Pulmonary artery endothelial cell (primary cell): Measurements from ENCODE around the gene PLXNA2. TPM values are rescaled to one million over a fixed set of nuclear protein-coding genes. Genes with fewer than 3 reads are reported as not detected.

Experiments used
- DNase-seq: peaks from one replicate; pipeline ENCODE4 v3.0.0-alpha.2; 2011; ENCODE audit warnings: low read depth, low spot score
- total RNA-seq: library from RNA; depleted of rRNA; stranded (reverse); fragments of >200 nt; gene quantifications from 2 replicates; pipeline ENCODE4 v1.2.3, GENCODE V29; 2014

Gene PLXNA2
- total RNA-seq, 1 donor from 2014 or later = 91.6 TPM

DNA sequence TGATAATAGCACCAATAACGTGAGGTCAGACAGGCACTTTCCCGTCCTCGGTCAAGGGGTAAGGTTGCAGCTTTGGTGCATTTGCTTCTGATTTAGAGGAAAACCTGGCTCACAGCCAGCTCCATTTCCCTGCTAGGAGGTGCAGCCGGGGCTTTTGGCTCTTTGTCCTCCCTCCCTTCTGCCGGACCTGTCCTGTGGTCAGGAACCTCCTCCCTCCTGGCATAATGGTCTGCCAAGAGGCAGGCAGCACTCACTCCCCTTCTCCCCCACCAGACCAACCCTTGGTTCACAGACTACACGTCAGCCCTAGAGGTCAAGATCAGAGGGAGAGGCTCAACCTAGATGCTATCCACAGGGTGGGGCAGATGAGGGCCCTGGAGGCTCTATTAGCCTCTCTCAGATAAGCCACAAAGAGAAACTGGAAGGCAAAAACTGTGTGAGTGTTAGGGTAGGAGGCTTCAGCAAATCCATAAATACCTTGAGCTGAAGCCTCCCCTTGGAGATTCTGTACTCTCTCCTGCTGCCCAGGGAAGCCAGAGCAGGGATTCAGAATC, 64.8 kb downstream of the PLXNA2 start:
- DNase-seq = no peak

DNA sequence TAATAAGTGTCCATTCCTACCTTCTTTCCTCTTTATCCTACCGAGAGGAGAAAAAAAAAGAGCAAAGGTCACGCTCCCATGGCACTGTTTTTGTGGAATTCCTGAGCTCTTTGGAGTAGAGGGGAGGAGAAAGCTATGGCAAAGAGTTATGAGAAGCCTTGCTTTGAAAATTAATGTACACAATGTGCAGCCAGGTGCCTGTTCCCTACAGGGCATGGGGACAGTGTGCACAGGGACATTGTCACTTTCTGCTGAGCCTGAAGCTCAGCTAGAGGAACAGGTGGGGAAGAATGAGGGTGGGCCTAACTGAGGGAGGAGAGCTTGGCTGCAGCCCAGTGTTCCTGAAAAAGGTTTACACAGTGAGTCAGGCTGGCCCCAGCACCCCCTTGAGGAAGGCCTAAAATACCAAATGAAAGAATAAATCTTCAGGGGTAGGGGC, 66.1 kb downstream of the PLXNA2 start:
- no peak for DNase-seq

DNA sequence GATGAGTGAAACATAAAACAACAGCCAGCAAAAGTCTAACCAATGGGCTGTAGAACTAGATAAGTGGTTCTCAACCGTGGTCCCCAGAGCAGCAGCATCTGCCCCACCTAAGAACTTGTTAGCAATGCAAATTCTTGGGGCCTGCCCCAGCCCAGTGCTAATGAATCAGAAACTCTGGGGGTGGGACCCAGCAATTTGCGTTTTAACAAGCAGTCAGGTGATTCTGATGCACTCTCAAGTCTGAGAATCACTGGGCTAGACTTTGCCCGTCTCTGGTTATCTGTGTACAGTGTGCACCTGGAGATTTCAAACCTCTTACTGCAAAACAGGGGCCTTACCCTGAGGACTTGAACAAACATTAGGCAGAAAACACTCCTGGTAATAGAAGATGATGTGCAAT, 66.5 kb downstream of the PLXNA2 start:
- DNase-seq = no peak

DNA sequence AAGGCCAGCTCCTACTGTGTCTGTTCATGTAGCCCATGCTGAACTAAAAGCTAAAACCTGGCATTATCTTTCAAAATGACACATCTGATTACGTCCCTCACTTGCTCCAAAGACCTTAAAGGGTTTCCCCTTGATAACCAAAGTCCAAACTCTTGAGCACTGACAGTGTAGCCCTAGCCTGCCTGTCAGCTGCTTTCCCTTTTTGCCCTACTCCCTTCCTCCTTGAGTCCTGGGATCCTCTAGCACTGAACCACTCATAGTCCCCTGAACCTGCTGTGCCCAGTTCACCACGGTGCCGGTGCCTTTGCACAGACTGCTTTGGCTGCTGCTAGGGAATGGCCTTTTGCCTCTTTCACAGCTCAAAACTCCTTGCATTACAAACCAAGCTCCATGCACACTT, 67.5 kb downstream of the PLXNA2 start:
- no peak for DNase-seq

DNA sequence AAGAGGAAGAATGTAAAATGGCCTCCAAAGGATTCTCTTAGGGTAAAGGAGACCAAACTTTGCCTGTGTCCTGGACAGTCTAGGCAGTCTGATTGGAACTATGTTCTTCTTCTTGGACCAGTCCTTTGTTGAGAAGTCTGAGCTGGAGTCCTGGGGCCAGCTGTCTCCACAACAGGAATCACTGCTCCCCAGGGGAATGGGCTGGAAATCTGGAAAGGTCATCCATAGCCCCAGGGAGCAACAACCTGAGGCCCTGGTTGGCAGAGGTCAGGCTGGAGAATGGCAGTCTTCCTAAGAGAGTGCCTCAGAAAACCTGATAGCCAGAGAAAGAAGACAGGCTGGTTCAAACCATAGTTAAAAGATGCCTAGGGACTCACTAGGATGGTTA, 68.7 kb downstream of the PLXNA2 start:
- no peak for DNase-seq

DNA sequence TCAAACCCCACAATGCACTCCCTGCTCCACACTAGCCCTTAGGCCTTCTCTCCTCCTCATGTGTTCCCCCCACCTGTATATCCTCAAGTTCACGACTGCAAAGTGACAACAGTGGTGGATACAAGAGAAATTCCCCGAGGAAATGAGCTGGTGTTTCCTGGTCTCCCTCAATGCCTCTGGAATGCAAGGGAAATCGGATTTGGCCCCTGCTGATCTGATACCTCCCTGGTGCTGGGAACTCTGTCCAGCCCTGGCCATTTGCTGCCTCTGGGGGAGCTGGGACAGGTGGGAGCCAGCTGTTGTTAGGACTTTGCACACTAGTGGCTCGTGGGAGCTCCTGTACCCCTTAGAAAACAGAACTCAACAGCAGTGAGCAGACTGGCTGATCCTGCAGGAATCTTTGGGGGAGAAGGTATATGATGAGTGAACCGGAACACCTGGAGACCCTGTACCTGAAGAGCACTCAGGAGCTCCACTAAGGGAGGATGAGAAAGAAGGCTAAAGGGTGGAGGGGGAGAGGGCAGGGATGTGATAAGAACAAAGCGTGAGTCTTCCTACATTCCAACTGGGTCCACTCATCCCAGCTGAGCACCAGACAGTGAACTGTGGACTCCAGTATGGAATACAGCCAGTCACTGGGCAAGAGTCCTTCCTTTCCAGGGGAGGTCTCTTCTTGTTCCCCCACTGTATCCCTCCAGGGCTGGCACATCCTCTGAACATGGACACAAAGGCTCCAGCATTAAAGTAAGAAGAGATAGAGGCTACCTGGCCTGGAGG, 69.3 kb downstream of the PLXNA2 start:
- peak; percentile 36 for DNase-seq

DNA sequence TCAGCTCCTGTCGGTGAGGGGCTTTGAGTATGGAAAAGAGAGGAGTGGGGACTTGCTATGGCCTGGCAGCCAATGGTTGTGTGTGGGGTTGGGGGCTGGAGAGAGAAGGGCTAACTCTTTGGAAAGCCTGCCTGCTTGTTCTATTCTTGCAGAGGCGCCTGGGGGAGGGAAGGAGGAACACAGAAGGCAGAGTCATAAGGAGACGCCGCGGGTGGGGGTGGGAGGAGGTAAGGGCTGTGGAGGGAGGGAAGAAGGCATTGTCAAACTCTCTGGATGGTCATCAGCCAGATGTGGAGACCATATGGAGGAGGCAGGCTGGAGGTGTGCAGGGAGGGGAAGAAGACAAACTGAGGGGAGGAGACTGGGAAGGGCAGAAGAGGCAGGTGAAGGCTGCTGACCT, 70.0 kb downstream of the PLXNA2 start:
- no peak for DNase-seq

DNA sequence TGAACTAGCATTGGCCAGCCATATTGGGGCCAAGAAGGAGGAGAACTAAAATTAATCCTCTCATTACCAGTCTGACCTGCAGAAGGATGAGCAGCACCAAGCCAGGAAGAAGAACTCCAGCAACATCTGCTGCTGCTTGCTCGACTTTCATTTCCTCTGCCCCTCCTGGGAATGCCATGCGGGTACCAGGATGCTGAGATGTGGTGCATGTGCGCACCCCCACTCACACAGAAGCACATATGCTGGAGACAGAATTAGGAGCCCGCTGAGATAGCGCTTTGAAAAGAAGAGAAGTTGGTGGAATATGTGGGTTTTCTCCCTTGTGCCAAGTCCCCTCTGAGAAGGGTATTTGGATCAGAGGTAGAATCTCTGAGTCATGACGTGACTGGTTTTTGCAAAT, 70.4 kb downstream of the PLXNA2 start:
- DNase-seq = no peak

DNA sequence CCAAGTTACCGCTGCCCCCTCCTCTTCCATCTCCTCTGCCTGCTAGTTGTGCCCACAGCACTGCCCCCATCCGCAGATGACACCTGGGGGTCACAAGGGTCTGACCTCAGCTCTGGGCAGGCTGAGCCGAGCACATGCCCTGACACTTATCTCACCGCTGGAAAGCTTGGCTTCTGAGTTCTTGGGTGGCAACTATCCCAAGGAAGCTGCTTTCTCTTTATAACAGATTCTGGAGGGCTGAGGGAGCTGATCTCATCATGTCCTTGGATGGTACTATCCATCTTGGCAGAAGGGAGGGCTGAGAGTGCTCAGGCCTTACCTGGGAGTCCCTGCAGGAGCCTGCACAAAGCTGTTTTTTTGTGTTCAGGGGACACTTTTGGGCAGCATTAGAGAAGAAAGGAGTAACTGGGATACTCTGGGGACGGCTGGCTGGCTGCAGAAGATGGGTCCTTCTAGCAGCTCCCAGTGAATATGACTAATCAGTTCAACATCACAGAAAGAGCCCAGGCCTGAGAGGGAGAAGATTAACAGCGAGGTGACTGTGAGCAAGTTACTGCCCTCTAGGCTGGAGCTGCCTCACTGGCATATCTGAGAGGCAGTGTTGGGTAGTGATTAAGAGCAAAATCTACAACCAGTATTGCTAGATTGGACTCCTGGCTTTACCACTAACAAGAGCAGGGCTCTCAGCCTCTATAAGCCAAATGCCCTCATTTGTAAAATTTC, 71.6 kb downstream of the PLXNA2 start:
- DNase-seq = no peak

DNA sequence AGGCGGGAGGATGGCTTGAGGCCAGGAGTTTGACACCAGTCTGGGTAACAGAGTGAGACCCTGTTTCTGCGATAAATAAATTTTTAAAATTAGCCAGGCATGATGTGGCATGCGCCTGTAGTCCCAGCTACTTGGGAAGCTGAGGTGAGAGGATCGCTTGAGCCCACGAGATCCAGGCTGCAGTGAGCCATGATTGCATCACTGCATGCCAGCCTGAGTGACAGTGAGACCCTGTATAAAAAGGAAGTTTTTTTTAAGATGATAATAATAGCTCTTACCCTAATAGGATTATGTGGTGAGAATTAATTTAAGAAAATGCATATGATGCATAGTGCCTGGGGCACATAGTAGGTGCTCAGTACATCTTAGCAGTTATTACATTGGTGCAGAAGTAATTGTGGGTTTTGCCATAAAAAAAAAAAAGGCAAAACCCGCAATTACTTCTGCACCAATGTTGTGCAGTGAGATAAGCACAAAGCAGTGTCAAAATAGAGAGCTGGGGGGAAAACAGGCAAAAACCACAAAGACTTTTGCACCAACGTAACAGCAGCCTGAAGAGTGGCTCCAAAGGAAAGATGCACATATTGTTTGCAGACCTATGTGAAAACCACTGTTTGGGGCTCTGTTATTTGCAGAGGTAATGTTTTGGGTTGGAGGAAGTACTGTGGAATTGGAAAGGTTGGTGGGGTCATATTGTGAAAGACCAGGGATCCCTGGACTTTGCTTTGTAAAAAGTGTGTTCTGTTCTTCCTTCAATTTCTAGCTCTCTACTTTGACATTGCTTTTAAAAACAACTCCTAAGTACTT, 72.4 kb downstream of the PLXNA2 start:
- DNase-seq = no peak

DNA sequence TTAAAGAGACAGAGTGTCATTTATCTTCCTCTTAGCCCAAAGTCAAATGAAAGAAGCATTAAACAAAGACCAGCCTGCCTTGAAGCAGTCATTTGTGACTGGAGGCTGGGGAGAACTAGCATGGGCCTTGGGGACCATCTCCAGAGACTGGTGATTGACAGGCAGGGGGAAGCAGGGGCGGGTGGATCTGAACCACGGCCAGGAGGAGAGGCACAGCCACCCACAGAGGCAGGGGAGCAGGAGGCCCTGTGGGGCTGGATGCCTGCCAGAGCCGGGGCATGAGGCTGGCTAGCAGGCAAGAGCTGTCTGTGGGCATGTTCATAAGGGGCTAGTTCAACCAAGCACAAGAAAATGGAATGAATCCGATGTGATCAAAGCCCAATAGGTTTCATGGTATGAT, 73.9 kb downstream of the PLXNA2 start:
- no peak for DNase-seq

DNA sequence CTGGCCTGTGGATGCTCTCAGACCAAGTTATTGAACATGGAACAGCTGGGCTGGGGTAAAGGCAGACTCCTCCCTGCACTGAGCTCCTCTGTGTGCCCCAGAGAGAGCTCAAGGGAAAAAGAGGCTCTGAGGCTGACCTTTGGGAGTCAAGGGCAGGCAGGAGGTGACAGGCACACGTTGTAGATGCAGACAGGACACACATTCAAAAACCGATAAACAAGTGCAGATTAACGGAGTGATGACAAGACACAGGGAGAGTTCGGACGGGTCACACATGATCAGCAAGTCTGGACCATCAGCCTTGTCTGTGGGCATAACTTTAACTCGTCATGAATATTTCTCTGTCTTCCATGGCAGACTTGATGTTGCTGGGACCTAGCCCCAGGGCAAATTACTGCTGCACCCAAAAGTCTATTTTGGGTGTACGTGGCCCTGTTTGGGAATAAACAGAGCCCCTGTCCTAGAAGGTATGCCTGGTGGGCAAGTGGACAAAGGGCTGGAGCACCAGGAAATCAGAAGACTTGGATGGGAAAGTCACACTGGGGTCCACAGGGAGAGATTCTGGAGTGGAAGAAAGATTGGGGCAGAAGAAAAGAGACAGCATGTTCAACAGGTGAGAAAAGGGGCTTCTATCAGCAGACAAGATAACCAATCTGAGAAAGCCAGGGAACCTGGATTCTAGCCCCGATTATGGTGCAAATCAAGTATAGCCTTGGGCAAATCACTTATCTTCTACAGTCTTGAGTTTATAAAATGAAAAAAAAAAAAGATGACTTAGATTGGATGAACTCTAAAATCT, 74.9 kb downstream of the PLXNA2 start:
- DNase-seq = no peak

DNA sequence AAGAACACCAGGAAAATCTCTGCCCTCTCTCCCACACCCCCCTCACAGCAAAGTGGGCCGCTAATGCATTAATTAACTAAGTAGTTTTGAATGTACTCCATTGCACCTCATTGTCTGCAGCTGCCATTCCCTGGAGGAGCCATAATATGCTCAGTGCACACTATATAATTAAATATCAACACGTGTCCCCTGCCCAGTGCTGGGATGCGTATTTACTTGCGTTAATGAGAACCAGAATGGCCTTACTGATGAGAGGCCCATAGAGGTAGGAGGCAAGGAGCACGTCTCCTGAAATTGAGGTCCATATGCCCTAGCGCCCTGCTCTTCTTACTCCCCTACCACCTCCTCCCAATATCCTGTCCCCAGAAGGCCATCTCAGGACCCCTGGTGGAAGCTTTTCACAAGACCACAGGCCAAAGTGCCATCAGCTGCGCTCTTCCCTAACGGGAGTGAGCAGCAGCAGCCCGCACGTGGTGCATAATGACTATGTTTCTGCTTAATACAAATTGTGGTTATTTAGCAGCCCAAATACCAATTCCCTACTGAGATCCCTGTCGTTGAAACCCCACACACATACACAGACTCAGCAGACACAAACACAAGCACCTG, 76.8 kb downstream of the PLXNA2 start:
- no peak for DNase-seq

DNA sequence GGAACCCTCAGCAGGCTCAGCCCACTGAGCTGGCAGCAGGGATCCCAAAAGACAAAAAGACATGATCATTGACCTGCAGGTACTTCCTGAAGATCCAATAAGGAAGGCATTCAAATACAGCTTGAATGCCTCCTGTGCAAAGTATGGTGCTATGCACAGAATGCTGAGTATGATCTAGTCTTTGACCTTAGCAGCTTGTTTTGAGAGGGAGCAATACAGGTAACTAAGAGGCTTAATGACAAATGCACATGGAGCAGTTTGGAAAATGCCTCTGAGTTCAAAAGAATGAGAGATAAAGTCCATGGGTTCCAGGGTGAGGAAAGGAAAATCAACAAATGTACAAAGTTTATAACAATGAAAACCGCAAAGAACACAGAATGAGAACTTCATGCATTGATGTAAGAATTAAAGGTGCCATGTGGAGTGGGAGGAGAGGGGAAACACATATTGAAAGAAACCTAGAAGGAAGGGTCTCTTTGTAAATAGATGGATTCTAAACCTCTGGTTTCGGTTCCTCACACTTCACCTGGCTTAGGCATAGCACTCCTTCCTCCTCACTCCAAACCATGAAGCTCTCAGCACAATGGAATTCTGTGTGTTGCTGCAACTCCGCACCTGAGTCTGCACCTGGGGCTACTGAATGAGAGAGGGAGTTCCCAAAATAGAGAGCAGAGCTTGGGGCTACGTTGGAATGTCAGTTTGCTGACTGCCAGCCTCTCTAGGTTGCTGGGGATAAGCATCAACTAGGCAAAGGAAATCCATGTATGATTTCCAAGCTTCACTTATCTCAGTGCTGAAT, 77.6 kb downstream of the PLXNA2 start:
- no peak for DNase-seq

DNA sequence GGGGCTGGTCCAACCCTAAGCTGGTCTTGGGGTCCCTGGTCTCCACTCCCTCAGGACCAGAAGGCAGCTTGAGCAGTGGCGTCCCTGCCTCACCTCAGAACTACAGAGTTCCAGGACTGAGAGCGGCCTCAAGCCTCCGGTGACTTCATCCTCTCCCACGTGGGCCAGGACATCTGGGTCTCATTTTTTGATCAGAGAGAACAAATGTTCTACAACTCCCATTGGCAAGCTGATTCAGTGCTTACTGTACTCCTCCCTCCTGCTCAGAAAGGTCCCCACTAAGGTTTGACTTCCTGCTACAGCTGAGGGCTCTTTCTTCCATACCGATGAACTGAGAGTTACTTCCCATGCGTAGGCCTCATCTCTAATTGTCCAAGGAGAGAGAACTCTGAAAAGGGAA, 78.5 kb downstream of the PLXNA2 start:
- DNase-seq = no peak

DNA sequence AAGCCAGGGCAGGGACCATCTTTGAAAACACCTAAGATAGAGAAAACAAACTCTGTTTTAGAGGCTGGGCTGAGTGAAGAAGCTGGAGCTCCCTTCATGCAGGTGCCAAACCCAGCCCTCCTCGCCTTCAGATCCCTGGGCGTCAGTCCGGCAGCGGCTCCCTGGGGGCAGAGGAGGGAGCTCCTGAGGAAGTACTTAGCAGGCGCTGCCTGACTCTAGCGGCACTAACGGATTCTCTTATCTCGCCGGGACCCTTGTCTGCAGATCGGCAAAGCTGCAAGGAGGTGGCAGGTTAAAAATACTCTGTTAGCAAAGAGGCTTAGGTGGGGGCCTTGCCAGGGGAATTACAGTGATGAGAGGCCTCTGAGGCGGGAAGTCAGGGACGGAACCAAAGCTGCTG, 79.6 kb downstream of the PLXNA2 start:
- DNase-seq = no peak

DNA sequence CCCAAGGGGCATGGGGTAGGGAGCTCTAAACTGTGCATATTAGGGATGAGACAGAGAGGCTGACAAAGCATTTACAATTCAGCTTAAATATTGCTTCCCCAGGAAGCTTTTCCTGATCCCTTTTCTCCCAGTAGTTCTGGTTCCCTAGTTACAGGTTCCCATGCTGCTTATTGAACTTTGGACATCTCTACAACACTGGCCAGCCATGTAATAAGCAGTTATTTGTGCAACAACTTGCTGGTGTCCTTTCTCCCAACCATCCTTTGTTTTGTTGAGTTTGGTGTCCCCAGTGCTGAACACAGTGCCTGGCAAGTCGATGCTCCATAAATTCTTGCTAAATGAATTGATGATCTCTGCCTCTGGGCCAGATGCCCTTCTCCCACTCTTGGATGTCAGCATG, 80.6 kb downstream of the PLXNA2 start:
- DNase-seq = no peak

DNA sequence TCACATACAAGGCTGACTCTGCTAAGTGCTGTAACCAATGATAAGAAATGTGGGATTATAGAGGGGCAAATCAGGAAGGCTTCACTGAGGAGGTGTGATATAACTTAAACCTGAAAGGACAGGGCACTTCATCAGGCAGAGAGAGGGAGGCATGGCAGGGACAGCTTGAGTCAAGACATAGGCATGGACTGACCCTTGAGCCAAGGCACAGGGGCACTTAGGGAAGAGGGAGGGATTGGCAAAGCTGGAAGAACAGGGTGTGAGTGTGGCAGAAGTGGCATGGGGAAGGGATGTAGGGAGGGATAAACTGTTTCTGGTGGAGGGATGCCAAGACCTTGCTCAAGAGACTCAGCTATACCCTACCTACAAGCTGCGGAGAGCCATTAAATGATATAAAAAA, 81.3 kb downstream of the PLXNA2 start:
- no peak for DNase-seq

DNA sequence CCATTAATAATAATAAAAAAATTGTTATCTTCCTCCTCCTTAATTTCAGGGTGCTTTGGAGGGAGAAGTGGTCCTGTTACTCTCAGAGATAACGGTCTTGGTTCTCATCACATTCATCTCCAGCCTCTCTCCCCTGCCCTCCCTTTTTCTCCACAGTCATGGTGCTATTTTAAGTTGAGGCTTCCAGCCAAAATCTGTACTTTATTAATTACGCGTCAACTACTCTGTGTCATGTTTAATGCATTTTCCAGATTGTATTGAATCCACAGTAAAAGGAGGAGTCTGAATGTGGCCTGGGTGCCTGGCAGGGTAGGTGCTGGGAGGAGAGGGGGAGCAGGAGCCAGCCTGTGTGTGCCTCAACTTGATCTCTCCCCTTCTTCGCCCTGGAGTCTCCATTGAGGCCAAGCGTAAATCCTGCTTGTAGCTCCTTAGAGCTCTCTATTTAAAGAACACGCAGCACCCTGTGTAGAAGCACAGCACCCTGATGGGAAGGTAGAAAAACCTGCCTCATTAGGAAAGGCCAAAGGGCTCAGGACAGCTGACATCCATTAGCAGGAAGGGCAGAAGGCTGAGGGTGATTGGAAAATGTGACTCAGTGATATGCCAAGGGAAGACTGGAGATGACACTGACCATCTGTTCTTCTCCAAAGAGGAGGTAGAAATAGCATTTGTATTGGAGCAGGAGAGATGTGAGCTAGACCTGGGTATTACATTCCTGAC, 82.4 kb downstream of the PLXNA2 start:
- DNase-seq = no peak
